HG03103 (cell line): Measurements from ENCODE around the gene ARF6.
"Not testable (repeated sequence)": the region's sequence is repeated elsewhere in the genome, so short reads cannot be mapped to it uniquely, and the experiment has no call there.

Experiments used
- ATAC-seq: cut with Tn5 transposase; IDR thresholded peaks from one replicate; pipeline ENCODE4 v1.9.1; 2021; ENCODE audit warnings: low read depth; ENCODE audit not compliant: unreplicated experiment

Gene ARF6

DNA sequence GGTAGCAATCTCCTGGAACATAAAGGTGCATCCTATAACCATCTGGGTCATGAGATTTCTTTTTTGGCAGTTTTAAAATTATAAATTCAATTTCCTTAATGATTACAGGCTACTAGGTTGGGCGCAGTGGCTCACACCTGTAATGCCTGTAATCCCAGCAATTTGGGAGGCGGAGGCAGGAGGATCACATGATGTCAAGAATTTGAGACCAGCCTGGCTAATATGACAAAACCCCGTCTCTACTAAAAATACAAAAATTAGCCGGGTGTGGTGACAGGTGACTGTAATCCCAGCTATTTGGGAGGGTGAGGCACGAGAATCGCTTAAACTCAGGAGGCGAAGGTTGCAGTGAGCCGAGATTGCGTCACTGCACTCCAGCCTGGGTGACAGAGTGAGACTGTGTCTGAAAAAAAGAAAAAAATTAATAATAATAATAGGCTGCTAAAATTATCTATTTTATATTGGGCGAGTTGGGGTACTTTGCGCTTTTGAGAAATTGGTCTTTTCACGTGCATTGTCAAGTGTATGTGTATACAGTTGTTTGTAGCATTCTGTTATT is 17.2 kb upstream of the ARF6 start:
- no peak for ATAC-seq

DNA sequence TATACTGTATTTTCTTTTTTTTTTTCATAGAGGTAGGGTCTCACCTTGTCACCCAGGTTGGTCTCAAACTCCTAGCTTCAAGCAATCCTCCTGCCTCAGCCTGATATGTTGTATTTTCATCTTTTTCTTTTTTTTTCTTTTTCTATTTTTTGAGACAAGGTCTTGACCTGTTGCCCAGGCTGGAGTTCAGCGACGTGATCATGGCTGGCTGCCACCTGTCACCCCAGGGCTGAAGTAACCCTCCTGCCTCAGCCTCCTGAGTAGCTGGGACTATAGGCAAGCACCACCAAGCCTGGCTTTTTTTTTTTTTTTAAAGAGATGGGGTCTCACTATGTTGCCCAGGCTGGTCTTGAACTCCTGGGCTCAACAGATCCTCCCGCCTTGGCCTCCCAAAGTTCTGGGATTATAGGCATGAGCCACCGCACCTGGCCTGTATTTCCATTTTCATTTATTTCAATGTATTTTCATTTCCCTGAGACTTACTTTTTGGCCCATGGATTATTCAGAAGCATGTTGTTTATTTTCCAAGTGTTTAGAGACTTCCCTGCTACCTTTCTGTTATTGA is 16.2 kb upstream of the ARF6 start:
- ATAC-seq = no peak

GRCh38 chr14:49879646-49880204 is 13.2 kb upstream of the ARF6 start:
- peak; percentile 79 for ATAC-seq

- ATAC-seq = no peak
These were observed 12.4 kb upstream of the ARF6 start for GRCh38 chr14:49880267-49881064.

- no peak for ATAC-seq
These were observed 11.4 kb upstream of the ARF6 start for GRCh38 chr14:49881350-49882001.

- no peak for ATAC-seq
These were observed 9.8 kb upstream of the ARF6 start for GRCh38 chr14:49882826-49883694.

GRCh38 chr14:49886523-49886922 is 6.4 kb upstream of the ARF6 start:
- ATAC-seq = no peak

DNA sequence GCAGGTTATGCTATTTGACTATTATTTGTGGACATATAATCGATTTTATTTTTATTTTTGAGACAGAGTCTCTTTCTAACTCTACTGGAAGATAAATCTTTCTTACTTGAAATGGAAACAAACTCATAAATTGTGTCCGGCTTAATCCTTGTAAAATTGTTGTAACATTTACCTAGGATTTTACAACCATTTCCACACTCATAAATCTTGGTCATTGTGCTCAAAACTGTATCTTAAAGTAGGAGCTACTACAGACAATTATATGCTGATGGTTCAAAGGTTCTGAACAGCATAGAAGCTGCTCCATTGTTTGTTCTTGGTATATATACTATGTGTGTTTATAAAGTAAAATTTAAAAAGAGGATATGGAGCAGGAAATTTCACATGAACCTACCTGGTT is 4.6 kb upstream of the ARF6 start:
- no peak for ATAC-seq

DNA sequence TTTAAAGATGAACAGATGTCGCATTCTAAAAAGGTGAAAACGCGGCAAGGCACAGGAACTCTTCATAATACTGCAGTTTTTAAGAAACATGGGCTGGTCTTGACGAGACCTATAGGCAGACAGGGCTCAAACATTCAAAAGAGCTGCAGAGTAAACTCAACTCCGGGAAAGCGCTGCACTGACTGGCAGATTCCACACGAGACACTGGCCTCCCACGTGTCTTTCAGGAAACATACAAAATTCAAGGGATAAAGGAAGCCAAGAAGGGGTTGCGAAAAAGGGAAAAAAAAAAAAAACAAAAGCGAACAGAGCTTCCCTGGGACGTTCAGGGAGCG is 614 bp upstream of the ARF6 start:
- peak; percentile 38 for ATAC-seq

DNA sequence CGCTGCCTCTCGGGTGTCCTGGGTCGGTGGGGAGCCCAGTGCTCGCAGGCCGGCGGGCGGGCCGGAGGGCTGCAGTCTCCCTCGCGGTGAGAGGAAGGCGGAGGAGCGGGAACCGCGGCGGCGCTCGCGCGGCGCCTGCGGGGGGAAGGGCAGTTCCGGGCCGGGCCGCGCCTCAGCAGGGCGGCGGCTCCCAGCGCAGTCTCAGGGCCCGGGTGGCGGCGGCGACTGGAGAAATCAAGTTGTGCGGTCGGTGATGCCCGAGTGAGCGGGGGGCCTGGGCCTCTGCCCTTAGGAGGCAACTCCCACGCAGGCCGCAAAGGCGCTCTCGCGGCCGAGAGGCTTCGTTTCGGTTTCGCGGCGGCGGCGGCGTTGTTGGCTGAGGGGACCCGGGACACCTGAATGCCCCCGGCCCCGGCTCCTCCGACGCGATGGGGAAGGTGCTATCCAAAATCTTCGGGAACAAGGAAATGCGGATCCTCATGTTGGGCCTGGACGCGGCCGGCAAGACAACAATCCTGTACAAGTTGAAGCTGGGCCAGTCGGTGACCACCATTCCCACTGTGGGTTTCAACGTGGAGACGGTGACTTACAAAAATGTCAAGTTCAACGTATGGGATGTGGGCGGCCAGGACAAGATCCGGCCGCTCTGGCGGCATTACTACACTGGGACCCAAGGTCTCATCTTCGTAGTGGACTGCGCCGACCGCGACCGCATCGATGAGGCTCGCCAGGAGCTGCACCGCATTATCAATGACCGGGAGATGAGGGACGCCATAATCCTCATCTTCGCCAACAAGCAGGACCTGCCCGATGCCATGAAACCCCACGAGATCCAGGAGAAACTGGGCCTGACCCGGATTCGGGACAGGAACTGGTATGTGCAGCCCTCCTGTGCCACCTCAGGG is 679 bp downstream of the ARF6 start:
- ATAC-seq = peak; percentile 36

GRCh38 chr14:49894214-49895107 is 1.6 kb downstream of the ARF6 start:
- not testable (repeated sequence) for ATAC-seq

- no peak for ATAC-seq
These were observed 2.6 kb downstream of the ARF6 start for GRCh38 chr14:49895480-49895879.

DNA sequence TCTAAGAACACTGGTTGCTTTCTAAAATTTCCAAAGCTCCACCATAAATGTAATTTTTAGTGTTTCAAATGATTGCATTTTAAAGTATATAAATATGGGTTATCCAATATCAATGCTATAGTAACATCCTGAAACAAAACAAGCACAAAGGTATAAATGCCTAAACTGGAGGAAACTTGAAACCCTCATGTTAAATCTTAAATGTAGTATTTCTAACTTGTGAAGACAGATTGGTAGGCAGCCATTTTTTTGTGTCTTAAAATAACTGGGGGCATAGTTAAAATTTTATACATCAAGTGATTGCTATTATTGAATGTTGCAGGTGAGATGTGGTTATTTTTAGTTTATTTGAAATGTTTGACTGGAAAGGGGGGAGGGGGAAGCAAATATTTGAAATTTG is 3.4 kb downstream of the ARF6 start:
- not testable (repeated sequence) for ATAC-seq

DNA sequence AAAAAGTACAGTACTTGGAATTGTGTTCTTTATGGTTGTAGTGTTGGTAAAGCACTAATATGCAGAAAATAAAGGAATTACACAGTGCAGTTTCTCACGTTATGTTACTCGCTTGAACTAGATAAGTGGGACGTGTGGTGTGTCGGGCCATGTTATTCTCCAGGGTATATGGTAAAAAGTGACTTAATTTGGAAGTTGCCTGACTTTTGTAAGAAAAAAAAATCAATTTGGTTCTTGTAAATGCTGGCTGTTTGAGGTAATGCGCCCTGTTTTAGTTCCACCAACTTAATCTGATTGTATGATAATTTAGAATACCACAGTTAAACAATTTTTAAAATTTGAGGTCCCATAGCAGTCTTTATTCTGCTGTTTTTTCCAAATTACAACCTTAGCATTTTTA is 4.1 kb downstream of the ARF6 start:
- no peak for ATAC-seq

GRCh38 chr14:49897414-49897813 is 4.5 kb downstream of the ARF6 start:
- ATAC-seq = no peak

DNA sequence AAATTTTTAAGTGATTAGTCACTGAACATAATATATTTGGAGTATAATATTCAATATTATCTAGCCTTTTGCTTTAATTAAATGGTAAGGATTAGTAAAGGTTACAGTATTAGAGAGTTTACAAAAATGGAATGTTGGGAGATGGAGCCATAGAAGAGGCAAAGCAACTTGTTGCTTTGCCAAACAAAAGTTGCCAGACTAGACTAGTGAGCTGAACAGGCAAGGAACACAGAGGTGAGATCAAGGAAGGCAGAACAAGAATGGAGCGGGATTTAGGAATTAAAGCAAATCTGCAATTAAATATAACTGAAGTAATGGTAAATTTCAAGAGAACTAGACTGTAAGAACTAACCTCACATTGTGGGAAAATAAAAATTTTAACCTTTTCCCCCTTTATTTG is 5.1 kb downstream of the ARF6 start:
- no peak for ATAC-seq

GRCh38 chr14:49898485-49898884 is 5.6 kb downstream of the ARF6 start:
- ATAC-seq = no peak

DNA sequence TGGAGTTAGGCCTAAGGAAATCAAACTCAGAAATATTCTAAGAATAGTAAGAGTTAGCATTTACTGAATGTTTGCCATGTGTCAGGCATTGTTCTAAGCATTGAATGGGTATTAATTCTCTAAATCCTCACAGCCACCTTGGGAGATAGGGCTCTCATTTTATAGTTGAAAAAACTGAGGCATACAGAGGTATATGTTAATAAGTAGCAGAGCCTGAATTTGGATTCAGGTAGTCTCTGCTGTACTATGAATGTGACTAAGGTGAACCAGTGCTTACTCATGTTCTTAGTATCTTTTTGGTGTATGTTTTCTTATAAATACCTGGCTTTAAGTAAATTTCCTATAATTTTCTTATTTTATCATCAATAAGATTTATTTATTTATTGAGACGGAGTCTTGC is 8.1 kb downstream of the ARF6 start:
- ATAC-seq = no peak
